HL-60 (cell line): ENCODE results near the gene GNL3.
"Not testable (repeated sequence)": the region's sequence is repeated elsewhere in the genome, so short reads cannot be mapped to it uniquely, and the experiment has no call there.

Experiments used
- DNase-seq, 2 experiments: peaks; one replicate each; pipeline ENCODE4 v3.0.0-alpha.2; 2010 to 2020; ENCODE audit warnings: low read depth in 1 of 2, low spot score in 1 of 2
- H3K27ac ChIP-seq: fragments of 250-450 bp; sonication (Bioruptor Pico); replicated peaks from 2 replicates; pipeline ENCODE4 v1.5.1; 2020; ENCODE audit warnings: mild to moderate bottlenecking, moderate library complexity
- H3K27me3 ChIP-seq: fragments of 250-450 bp; sonication (Bioruptor Pico); 2 replicates; pipeline ENCODE4 v1.5.1; 2021; ENCODE audit warnings: mild to moderate bottlenecking, moderate library complexity; ENCODE audit not compliant: insufficient read depth, poor library complexity, severe bottlenecking
- H3K4me3 ChIP-seq: replicated peaks from 2 replicates; pipeline ENCODE4 v1.5.1; 2011; ENCODE audit warnings: mild to moderate bottlenecking, control low read depth, low read length; ENCODE audit not compliant: insufficient read depth
- GABPA ChIP-seq: IDR thresholded peaks from 2 replicates; pipeline ENCODE4 v1.6.1; 2012; ENCODE audit warnings: low read depth
- POLR2AphosphoS5 ChIP-seq: IDR thresholded peaks from 2 replicates; pipeline ENCODE4 v1.6.1; 2012; ENCODE audit warnings: low read depth
- SPI1 ChIP-seq: IDR thresholded peaks from 2 replicates; pipeline ENCODE4 v1.6.1; 2012; ENCODE audit warnings: low read depth, mild to moderate bottlenecking, borderline replicate concordance
- TF ChIP-seq, protein P1 (sequence below): IDR thresholded peaks from one replicate; pipeline ENCODE4 v1.5.1; 2011; ENCODE audit warnings: low read length, control low read depth, inconsistent platforms; ENCODE audit not compliant: insufficient read depth
- TF ChIP-seq, protein P2 (sequence below): IDR thresholded peaks from 2 replicates; pipeline ENCODE4 v1.6.1; 2012; ENCODE audit warnings: low read depth; ENCODE audit not compliant: insufficient replicate concordance

The GNL3 gene

DNA sequence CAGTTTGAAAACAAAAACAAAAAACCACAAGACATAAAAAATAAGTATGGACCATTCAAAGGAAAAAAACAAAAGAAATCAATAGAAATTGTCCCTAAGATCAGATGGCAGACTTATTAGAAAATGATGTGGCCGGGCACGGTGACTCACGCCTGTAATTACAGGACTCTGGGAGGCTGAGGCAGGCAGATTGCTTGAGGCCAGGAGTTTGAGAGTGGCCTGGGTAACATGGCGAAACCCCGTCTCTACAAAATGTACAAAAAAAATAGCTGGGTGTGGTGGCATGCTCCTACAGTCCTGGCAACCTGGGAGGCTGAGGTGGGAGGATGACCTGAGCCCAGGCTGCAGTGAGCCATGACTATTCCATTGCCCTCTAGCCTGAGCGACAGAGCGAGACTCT, 36.7 kb downstream of the GNL3 start:
- DNase-seq, result no peak
- Histone ChIP-seq H3K27ac (peak overlapping the region; percentile 3; the same call in 1 of the 2 replicates), H3K4me3 (no peak overlapping the region), H3K27me3 (no peaks in the 10 kb centered on the region)
- TF ChIP-seq, protein P1, sequence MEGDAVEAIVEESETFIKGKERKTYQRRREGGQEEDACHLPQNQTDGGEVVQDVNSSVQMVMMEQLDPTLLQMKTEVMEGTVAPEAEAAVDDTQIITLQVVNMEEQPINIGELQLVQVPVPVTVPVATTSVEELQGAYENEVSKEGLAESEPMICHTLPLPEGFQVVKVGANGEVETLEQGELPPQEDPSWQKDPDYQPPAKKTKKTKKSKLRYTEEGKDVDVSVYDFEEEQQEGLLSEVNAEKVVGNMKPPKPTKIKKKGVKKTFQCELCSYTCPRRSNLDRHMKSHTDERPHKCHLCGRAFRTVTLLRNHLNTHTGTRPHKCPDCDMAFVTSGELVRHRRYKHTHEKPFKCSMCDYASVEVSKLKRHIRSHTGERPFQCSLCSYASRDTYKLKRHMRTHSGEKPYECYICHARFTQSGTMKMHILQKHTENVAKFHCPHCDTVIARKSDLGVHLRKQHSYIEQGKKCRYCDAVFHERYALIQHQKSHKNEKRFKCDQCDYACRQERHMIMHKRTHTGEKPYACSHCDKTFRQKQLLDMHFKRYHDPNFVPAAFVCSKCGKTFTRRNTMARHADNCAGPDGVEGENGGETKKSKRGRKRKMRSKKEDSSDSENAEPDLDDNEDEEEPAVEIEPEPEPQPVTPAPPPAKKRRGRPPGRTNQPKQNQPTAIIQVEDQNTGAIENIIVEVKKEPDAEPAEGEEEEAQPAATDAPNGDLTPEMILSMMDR, result no peak
- no peak for TF ChIP-seq POLR2AphosphoS5
- TF ChIP-seq, protein P2, sequence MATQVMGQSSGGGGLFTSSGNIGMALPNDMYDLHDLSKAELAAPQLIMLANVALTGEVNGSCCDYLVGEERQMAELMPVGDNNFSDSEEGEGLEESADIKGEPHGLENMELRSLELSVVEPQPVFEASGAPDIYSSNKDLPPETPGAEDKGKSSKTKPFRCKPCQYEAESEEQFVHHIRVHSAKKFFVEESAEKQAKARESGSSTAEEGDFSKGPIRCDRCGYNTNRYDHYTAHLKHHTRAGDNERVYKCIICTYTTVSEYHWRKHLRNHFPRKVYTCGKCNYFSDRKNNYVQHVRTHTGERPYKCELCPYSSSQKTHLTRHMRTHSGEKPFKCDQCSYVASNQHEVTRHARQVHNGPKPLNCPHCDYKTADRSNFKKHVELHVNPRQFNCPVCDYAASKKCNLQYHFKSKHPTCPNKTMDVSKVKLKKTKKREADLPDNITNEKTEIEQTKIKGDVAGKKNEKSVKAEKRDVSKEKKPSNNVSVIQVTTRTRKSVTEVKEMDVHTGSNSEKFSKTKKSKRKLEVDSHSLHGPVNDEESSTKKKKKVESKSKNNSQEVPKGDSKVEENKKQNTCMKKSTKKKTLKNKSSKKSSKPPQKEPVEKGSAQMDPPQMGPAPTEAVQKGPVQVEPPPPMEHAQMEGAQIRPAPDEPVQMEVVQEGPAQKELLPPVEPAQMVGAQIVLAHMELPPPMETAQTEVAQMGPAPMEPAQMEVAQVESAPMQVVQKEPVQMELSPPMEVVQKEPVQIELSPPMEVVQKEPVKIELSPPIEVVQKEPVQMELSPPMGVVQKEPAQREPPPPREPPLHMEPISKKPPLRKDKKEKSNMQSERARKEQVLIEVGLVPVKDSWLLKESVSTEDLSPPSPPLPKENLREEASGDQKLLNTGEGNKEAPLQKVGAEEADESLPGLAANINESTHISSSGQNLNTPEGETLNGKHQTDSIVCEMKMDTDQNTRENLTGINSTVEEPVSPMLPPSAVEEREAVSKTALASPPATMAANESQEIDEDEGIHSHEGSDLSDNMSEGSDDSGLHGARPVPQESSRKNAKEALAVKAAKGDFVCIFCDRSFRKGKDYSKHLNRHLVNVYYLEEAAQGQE, result no peak
- no peak for TF ChIP-seq GABPA
- no peak for TF ChIP-seq SPI1

DNA sequence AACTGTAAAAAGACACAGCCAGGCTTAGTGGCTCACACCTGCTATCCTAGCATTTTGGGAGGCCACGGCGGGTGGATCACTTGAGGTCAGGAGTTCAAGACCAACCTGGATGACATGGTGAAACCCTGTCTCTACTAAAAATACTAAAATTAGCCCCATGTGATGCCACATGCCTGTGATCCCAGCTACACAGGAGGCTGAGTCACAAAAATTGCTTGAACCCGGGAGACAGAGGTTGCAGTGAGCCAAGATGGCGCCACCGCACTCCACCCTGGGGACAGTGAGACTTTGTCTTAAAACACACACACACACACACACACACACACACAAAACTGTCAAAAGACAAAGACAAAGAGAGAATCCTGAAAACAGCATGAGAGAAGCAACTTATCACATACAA, 38.1 kb downstream of the GNL3 start:
- no peak for DNase-seq
- no peak overlapping the region for H3K4me3 ChIP-seq
- TF ChIP-seq SPI1 (no peak), GABPA (no peak), POLR2AphosphoS5 (no peak)
- TF ChIP-seq, protein P2, result no peak
- TF ChIP-seq, protein P1, result no peak
- H3K27me3 ChIP-seq, result no peaks in the 10 kb centered on the region
- no peak overlapping the region for H3K27ac ChIP-seq

DNA sequence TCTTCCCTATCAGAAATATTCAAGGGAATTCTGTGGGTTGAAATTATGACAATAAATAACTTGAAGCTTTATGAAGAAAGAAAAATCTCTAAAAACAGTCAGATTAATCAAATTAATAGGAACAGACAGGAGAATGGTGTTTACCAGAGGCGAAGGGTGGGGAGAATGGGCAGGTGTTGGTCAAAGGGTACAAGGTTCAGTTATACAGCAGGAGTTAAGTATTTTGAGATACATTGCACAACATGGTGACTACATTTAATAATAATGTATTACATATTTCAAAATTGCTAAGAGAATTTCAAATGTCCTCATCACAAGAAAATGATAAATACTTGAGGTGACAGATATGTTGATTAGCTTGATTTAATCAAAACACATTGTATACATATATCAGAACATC, 38.7 kb downstream of the GNL3 start:
- Histone ChIP-seq H3K27me3 (no peaks in the 10 kb centered on the region), H3K4me3 (no peak overlapping the region), H3K27ac (no peak overlapping the region)
- no peak for DNase-seq
- no peak for TF ChIP-seq GABPA
- TF ChIP-seq POLR2AphosphoS5, result no peak
- no peak for TF ChIP-seq SPI1
- TF ChIP-seq, protein P2, result no peak
- TF ChIP-seq, protein P1, result no peak

DNA sequence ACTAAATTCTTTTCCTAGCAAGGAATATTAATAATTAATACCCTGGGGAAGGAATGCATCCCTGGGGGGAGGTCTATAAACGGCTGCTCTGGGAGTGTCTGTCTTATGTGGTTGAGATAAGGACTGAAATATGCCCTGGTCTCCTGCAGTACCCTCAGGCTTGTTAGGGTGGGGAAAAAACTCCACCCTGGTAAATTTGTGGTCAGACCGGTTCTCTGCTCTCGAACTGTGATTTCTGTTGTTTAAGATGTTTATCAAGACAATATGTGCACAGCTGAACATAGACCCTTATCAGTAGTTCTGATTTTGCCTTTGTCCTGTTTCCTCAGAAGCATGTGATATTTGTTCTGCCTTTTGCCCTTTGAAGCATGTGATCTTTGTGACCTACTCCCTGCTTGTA, 42.9 kb downstream of the GNL3 start:
- H3K27me3 ChIP-seq, result not testable (repeated sequence)

More for the DNA sequence above, 42.9 kb downstream of the GNL3 start:
- H3K27ac ChIP-seq, H3K4me3 ChIP-seq, DNase-seq: not testable (repeated sequence)
